COR-L47 (cell line): ENCODE results near the gene MS4A14.
"Not testable (repeated sequence)": the region's sequence is repeated elsewhere in the genome, so short reads cannot be mapped to it uniquely, and the experiment has no call there.

Experiments used
- DNase-seq: peaks from one replicate; lab custom pipeline; 2025; lab: John Stamatoyannopoulos, UW

Gene MS4A14

DNA sequence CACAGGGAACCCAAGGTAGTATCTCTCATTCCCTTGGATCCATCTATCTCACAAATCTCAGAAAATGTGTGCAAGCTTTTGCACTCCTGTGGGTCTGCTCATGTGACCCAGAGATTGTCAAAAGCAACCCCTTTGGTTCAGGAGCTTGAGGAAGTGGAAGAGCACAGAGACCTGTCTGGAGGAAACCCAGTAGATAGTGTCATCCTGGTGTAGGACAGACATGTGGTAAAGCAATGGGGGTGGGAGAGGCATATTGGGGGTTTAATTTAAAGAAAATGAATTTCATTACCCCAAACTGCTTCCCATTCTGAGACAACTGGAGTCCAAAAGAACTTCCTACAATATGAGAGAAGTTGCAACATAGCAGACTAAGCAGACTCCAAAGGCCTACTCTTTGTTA lies 5.8 kb upstream of the MS4A14 start:
- no peak for DNase-seq

DNA sequence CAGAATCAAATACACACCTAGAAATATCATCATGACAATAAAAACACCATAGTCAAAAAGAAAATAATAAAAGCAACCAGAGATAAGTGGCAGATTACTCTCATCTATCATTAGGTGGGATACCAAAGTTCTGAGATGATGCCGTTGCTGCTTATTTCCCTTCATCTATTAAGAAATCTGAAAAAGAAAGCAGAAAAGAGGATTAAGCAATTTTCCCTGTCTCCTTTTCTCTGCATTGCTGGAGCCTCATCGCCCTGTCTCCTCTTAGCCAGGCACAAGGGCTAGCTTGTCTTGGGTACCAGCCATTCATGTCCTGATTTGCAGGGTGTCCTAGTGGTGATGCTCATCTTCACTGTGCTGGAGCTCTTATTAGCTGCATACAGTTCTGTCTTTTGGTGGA lies 3.9 kb upstream of the MS4A14 start:
- no peak for DNase-seq

- no peak for DNase-seq
These were observed 3.2 kb upstream of the MS4A14 start for GRCh38 chr11:60393016-60393415.

DNA sequence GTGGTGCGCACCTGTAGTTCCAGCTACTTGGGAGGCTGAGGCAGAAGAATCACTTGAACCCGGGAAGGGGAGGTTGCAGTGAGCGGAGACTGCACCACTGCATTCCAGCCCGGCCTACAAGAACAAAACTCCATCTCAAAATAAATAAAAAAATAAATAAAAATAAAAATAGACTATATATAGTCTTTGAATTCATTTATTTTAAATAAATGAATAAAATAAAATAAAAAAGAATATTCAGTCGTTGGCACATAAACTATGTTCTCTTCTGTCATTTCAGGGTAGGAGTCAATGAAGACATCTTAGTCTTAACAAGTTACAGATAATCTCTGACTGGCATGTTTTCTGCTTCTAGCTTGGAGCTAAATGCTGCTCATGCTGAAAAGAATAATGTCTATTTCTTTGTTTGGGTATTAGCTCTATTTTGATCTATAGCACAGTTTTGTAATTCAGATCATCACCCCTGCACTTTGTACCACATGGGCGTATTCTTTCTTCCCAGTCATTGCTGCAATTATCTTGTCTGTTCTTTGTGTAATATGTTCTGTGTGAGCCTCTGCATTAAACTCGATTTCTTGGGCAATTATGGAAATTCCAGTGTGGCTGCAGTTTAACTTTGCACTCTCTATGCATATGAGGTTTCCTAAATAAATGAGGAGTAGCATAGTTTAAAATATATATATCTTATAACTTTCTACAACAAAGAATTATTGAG lies 1.4 kb upstream of the MS4A14 start:
- DNase-seq: no peak

GRCh38 chr11:60396799-60397198 lies 540 bp downstream of the MS4A14 start:
- no peak for DNase-seq

DNA sequence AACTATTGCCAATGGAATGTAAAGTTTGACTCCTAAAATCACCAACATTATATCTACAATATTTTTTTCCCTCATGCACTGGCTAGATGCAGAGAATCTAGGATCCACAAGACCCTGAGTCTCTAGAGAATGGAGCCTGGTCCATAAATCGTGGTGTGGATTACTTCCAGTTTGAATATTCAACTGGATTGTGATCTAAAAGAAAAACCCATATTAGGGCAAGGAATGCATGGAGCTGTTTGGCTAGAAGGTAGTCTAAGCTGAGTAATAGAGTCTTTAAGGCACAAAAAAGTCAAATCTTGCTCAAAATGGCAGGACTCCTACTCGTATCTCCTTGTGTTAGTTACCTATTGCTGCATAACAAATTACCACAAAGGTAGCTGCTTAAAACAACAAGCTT lies 23.8 kb downstream of the MS4A14 start:
- no peak for DNase-seq

GRCh38 chr11:60422609-60423008 lies 26.4 kb downstream of the MS4A14 start:
- DNase-seq: no peak

DNA sequence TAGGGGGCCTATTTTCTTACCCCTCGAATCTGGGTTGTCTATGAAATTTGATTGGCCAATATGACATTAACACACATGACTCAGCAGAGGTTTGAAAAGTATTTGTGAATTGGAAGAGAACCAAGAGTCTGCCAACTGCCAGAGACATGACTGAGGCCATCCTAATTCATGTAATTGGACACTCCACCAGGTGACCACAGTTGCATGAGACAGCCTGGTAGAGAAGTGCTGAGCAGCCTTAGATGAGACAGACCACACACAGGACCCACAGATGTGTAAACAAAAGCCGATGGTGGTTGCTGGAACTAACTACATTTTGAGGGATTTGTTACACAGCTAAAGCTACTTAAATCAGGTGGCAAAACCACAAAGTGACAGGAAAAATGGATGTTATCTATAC lies 32.3 kb downstream of the MS4A14 start:
- DNase-seq: no peak

DNA sequence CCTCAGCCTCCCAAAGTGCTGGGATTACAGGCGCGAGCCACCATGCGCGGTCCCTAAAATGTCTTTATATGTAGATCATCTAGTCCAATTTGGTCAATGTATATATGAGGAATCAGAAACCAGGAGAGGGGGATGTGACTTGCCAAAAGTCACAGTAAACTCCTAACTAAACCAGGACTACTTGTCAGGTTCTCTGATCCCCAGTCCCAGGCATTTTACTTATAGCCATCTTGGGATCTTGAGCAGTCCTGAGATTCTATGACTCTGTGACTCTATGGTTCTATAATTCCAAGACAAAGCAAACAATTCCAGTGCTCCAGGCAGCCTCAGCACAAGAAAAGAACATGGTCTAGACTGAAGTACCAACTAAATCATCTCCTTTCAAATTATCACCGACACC lies 33.0 kb downstream of the MS4A14 start, which contains the start of gene MS4A5:
MS4A5 (plus strand) TSS at position 301 of the 400 bp plus-strand sequence. CDS start 103 bp downstream, outside the sequence.
- no peak for DNase-seq

- DNase-seq: no peak
These were observed 35.0 kb downstream of the MS4A14 start for GRCh38 chr11:60431251-60431650.

DNA sequence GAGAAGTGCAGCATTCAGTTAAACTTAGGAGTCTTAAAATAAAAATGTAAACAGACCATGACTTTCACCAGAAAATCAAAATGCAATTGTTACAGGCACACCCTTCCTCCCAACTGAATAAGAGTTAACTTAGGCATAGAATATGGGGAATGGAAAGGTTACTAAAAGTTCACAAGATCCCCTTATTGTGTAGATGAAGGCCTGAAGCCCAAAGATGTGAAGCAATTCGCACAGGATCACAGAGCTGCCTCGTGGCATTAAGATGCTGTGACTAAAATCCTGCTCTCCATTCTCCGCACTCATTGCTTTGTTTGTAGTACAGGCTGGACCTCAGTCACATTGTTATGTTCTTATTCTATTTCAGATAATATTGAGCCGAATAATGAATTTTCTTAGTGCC lies 37.1 kb downstream of the MS4A14 start:
- DNase-seq: no peak

DNA sequence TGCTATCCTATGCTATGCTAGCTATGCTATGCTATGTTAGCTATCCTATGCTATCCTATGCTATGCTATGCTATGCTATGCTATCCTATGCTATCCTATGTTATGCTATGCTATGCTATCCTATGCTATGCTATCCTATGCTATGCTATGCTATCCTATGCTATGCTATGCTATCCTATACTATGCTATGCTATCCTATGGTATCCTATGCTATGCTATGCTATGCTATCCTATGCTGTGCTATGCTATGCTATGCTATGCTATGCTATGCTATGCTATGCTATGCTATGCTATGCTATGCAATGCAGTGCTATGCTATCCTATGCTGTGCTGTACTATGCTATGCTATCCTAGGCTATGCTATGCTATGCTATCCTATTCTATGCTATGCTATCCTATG lies 50.8 kb downstream of the MS4A14 start:
- no peak for DNase-seq

GRCh38 chr11:60447846-60448245 lies 51.6 kb downstream of the MS4A14 start:
- no peak for DNase-seq

GRCh38 chr11:60451185-60451584 lies 54.9 kb downstream of the MS4A14 start:
- DNase-seq: not testable (repeated sequence)

DNA sequence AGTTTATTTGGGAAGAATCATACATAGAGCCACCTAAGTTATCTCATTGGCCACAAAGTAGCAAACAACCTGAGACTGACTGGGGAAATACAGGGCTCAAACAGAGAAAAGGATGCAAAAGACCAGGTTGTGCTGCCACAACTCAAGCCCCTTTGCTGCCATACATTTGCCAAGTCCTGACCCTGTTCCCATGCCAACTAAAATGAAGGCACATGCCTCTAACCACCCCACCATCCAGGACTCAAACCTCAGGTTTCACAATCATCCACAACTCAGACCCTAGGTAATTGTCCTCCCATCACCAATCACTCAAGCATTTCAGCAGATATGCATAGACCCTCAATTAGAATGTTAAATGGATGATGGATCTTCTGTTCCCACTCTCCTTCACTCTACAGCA lies 58.0 kb downstream of the MS4A14 start:
- no peak for DNase-seq

GRCh38 chr11:60455531-60456042 lies 59.3 kb downstream of the MS4A14 start, which contains the start of gene MS4A1:
Gene MS4A1 (plus strand): TSS chr11:60455847. CDS start chr11:60462375, 6,528 bp downstream.
- no peak for DNase-seq

GRCh38 chr11:60457576-60457975 lies 61.3 kb downstream of the MS4A14 start:
- no peak for DNase-seq

GRCh38 chr11:60459345-60459744 lies 63.1 kb downstream of the MS4A14 start:
- DNase-seq: no peak
